GM18526 (cell line): ENCODE measurements around the gene ATXN10.

Experiments used
- POLR2A ChIP-seq: IDR thresholded peaks from 3 replicates; pipeline ENCODE4 v1.6.1; 2011; ENCODE audit not compliant: insufficient read length; ENCODE audit errors: extremely low read depth

ATXN10 gene

DNA sequence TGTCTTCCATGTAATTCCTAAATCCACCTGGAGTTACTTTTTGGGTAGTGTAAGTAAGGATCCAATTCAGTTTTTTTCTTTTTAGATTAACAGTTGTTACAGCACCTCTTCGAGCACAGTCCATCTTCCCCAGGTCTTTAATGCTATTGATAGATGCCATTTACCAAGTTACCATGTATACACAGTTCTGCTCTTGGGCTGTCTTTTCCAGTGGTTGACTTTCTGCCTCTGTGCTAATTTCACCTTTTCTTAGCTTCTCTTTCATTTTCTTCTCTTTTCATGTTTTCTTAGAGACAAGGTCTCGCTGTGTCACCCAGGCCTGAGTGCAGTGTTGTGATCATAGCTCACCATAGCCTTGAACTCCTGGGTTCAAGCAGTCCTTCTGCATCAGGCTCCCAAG is 12.0 kb downstream of the ATXN10 start:
- no peak for TF ChIP-seq POLR2A

- TF ChIP-seq POLR2A, result no peak
Observed at GRCh38 chr22:45684169-45684568, 12.5 kb downstream of the ATXN10 start.

DNA sequence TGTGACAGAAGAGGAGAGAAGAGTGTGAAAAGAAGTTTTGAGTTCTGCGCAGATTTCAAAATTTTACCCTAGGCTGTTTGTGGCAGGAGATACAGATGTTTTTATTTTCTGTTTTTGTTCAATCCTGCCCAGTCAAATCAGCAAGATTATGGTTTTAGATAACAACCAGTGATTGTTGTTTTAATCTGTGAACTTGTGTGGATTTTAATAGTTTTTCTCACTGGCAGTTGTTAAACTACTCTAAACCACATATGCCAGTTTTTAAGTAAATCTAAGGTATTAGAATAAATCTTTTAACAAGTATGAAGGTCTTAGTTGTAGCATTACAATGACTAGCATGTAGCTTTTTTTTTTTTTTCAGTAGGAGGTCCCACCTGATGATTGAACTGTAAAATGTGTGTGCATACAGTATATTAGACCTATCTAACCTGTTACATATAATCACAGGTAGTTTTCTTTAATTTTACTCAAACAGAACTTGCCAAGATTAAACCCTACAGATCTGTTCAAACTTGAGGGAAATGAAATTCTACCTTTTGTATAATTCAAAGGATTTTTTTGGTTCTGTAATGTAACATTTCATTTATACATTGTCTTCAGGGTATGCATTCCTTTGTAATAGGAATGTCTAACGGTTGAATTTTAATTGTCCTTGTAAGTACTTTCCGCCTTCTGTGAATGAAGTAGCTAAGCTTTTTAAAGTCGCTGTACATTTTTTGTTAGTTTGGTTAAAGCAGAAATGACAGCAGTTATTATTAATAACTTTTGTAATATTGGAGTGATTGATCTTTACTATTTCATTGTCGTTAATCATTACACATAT is 13.3 kb downstream of the ATXN10 start:
- no peak for TF ChIP-seq POLR2A

GRCh38 chr22:45686004-45686403 is 14.4 kb downstream of the ATXN10 start:
- no peak for TF ChIP-seq POLR2A

DNA sequence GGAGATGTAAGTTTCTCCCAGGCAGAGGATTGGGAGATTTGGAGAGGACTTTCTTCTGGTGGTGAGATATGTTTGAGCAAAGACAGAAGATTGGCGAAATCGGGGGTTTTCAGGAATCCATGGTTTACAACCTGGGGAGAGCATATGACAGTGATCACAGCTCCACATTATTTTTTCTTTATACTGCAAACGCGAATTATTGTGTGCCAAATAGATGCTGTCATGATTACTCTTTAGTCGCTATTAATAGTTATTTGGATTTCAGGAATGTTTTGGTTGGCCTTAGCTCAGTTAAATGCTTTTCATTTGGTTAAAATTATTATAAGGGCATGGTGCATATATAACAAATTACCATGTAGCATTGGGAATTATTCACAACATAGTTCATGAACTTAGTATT is 15.2 kb downstream of the ATXN10 start:
- TF ChIP-seq POLR2A, result no peak

DNA sequence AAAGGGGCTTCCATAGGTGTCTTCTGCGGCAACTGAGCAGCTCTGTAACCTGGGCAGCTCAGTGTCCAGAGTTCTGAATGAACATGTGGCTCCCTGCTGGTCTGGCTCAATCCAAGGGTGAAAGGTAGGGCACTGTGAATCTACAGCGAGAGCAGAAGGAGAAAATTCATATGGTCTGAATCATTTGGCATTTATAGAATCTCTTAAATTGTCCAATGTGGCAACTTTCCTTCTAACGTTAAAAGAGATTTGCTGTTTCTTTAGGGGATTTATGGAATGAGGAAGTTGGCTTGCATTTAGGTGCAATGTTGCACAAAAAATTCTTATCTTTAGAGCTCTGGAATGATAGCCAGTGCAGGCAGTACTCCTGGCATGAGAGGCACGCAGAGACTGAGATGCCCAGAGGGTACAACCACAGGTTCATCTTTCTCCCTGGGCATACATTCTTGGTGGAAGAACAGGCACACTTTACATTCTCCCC is 17.0 kb downstream of the ATXN10 start:
- TF ChIP-seq POLR2A, result no peak

- no peak for TF ChIP-seq POLR2A
Observed at GRCh38 chr22:45689211-45689610, 17.6 kb downstream of the ATXN10 start.

DNA sequence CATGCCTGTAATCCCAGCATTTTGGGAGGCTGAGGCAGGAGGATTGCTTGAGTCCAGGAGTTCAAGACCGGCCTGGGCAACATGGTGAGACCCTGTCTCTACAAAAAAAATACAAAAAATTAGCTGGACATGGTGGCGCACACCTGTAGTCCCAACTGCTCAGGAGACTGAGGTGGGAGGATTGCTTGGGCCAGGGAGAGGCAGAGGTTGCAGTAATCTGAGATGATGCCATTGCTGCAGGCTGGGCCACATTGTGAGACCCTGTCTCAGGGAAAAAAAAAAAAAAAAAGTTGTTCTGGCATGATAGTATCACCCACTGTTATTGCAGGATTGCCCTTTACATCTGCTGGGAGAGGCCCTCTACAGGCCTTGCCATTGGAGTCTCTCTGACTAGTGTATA is 18.4 kb downstream of the ATXN10 start:
- no peak for TF ChIP-seq POLR2A

- no peak for TF ChIP-seq POLR2A
Observed at GRCh38 chr22:45692549-45692948, 20.9 kb downstream of the ATXN10 start.

GRCh38 chr22:45693835-45694234 is 22.2 kb downstream of the ATXN10 start:
- TF ChIP-seq POLR2A, result no peak

GRCh38 chr22:45696227-45696626 is 24.6 kb downstream of the ATXN10 start:
- no peak for TF ChIP-seq POLR2A

GRCh38 chr22:45698094-45698493 is 26.5 kb downstream of the ATXN10 start:
- no peak for TF ChIP-seq POLR2A

GRCh38 chr22:45702981-45703380 is 31.3 kb downstream of the ATXN10 start:
- TF ChIP-seq POLR2A, result no peak

DNA sequence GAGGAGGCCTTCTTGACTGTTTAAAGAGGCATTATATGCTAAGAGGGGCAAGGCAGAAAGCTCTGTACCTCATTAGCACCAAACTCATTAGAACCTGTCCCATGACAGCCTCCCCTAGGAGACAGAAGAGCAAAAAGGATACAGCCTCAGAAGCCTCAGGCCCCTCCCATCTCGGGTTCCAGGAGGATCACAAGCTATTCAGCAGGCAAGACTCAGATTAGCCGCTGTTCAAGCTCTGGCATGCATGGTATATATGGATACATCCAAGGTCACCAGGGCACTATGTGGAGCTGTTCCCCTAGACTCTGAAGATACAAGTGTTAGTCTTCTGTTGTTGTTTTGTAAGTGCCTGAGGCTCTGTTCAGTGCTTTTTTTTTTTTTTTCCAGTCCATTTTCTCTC is 32.1 kb downstream of the ATXN10 start:
- no peak for TF ChIP-seq POLR2A

- no peak for TF ChIP-seq POLR2A
Observed at GRCh38 chr22:45704648-45705047, 33.0 kb downstream of the ATXN10 start.

GRCh38 chr22:45707605-45708004 is 36.0 kb downstream of the ATXN10 start:
- TF ChIP-seq POLR2A, result no peak

- TF ChIP-seq POLR2A, result no peak
Observed at GRCh38 chr22:45708145-45708544, 36.5 kb downstream of the ATXN10 start.

GRCh38 chr22:45709060-45709739 is 37.6 kb downstream of the ATXN10 start:
- TF ChIP-seq POLR2A, result no peak
